GM21576 (cell line): ENCODE data around the gene GTF3C4.

Experiments
- ATAC-seq: cut with Tn5 transposase; IDR thresholded peaks from one replicate; pipeline ENCODE4 v1.9.1; 2021; ENCODE audit warnings: mild to moderate bottlenecking, moderate library complexity; ENCODE audit not compliant: unreplicated experiment

Gene GTF3C4, protein sequence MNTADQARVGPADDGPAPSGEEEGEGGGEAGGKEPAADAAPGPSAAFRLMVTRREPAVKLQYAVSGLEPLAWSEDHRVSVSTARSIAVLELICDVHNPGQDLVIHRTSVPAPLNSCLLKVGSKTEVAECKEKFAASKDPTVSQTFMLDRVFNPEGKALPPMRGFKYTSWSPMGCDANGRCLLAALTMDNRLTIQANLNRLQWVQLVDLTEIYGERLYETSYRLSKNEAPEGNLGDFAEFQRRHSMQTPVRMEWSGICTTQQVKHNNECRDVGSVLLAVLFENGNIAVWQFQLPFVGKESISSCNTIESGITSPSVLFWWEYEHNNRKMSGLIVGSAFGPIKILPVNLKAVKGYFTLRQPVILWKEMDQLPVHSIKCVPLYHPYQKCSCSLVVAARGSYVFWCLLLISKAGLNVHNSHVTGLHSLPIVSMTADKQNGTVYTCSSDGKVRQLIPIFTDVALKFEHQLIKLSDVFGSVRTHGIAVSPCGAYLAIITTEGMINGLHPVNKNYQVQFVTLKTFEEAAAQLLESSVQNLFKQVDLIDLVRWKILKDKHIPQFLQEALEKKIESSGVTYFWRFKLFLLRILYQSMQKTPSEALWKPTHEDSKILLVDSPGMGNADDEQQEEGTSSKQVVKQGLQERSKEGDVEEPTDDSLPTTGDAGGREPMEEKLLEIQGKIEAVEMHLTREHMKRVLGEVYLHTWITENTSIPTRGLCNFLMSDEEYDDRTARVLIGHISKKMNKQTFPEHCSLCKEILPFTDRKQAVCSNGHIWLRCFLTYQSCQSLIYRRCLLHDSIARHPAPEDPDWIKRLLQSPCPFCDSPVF

DNA sequence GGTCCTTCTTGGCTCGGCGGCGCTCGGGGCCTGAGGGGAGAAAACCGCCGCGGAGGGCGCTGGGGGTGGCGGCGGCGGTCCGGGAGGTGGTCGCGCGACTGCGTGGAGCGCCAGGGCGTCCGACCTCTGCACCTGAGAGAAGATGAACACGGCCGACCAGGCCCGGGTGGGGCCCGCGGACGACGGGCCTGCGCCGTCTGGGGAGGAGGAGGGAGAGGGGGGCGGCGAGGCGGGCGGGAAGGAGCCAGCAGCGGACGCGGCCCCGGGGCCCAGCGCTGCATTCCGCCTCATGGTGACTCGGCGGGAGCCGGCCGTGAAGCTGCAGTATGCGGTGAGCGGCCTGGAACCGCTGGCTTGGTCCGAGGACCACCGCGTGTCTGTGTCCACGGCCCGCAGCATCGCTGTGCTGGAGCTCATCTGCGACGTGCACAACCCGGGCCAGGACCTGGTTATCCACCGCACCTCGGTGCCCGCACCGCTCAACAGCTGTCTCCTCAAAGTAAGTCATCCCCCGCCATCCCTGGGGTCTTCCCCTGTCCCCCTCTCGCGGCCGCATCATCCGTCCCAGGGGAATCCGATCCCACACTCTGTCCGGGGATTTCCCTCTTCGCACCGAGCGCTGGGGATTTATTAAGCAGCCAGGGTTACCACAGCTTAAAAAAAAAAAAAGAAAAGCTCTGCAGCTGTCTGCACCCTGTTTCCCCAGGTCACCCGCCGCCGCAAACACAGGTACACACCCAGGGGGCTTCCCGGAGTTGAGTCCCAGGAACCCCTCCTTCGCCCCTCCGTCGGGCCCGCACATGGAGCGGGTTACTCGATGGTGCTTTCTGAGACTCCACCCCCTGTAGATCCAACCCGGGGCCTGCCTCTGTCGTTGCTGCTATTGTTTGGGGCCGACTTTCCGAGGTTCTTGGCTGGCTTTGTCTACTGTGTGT is at the start of gene GTF3C4:
GTF3C4 (plus strand) TSS at position 8 of the 935 bp plus-strand sequence; CDS start at position 143, 135 bp downstream.
- no peak for ATAC-seq

DNA sequence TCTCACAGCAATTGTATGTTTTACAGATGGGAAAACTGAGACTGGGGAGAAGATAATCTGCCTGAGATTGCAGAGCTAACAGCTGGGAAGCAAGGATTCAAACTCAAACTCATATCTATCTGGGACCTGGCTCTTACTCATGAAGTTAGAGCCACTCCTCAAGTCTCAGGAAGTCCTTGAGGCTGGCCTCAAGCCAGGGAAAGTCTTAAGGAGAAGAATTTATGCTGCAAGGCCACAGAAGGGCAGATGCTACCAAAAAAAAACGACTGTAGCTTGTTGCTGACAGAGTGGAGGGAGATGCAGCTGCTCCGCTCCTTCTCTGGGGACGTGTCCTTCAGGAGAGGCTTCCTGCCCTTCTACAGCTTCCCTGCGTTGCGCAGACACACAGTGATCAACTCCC is 48.1 kb upstream of the GTF3C4 start:
- no peak for ATAC-seq

DNA sequence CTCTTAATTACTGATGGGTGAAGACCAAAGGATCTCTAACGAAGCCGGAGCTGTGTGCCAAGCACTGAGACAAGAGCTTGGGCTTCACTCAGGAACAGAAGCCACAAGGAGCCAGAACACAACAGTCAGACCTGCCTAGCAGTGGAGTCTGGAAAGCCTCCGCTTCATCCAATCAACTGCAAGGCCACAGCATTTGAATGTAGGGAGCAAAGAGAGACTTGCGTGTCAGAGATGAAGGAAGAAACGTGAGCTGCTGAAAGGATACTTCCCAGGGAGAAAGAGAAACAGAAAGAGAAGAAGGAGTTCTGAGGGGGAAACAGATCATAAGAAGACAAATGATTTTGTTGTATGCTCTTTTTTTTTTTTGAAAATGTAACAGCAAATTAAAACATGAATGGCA is 44.0 kb upstream of the GTF3C4 start:
- ATAC-seq: no peak

DNA sequence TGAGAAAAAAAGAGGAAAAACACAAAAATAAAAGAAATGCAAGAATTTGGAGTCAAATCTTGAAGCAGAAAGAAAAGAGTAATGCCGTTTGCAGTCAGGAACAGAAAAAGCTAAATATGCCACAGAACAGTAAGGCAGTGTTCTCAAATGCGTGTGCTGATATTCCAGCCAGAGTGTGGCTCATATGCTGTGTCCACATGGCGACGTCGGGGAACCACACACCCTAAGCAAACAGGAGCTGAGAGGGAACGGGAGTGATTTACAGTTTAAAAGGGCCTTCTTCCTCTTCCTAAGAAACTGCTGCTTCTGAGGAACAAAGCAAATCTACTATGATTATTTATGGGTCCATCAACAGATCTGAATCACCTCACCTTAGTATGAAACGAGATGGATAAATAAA is 43.2 kb upstream of the GTF3C4 start:
- ATAC-seq: no peak

DNA sequence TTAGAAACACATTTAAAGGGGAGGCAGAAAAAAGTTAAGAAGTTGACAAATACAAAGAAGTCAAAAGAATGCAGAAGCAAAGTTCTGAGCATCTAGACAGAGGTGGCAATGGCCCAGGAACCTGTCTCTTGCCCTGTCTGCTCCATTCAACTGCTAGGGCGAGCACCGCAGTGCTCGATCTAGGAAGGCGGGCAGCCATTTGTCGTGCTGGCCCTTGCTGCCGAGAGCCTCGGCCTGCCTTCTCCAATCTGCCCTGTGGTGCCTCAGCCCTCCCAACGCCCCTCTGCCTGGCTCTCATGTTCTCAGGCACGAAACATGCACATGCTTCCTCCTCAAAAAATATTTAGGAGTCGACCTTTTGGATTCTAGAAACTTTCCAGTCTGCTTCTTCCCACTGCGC is 42.7 kb upstream of the GTF3C4 start:
- no peak for ATAC-seq

DNA sequence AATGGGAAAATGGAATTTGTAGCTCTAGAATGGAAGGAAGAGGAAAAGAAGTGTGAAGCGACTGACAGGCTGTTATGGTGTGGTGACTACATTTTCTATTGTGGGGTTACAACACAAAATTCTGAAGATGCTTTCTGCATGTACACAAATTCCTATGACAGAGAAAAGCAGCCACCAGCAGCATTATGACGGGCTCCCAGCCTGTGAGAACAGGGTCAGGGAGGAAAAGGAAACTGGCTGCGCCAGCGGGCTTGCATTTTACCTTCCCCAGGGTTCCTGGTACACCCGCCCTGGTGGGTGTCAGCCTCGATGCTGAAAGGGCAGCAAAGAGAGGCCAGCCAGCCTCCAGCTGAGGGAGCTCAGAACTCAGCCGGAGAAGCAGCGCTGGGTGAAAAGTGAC is 41.5 kb upstream of the GTF3C4 start:
- no peak for ATAC-seq

DNA sequence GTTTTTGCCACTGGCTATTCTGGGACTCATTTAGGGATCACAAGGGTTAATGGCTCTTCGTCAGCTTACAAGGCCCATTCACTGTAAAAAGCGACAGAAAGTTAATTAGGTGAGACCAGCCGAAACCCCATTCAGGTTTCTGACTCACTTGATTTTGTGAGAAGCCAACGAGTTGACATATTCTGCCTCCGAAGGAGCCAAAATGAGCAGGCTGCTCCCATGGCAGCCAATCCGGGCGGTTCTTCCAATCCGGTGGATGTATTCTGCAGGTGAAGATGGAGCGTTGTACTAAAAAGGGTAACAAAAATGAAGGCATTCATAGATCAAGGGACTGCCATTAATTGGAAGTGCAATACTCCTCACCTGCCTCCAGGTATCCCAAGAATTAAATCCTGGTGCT is 40.1 kb upstream of the GTF3C4 start:
- no peak for ATAC-seq

DNA sequence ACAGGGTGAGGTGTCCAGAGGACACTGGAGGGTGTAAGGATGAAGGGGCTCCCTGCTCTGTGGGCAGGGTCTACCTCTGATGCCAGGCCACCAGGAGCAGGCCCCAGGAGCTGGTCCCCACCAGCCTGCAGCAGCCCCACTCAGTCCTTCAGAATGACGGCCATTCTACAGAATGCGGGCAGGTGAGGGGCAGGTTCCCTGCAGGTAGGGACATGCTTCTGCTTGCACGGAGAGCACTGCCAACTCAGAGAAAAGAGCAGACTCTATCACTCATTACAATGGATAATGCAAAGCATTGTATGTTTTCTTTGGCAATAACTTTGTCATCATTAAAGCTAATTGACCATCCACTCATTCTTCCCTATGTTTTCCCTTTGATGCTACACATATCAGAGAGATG is 39.5 kb upstream of the GTF3C4 start:
- ATAC-seq: no peak

DNA sequence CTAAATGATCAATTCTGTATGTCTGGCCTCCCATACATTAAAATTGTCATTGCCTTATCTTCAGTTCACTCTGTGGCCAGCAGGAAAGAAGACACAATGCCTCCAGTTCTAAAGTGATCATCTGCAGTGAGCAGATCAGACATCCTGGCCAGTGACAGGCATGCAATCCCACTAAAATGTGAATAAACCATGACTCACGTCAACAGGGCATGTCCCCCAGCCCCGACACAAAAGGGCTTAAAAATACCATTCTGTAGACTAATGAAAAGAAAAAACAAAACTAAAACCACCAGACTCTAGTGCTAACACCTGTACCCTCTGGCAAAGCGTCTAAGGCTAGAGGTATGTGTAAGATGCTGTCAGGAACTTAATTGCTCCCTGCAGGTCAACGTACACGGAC is 39.0 kb upstream of the GTF3C4 start:
- ATAC-seq: no peak

DNA sequence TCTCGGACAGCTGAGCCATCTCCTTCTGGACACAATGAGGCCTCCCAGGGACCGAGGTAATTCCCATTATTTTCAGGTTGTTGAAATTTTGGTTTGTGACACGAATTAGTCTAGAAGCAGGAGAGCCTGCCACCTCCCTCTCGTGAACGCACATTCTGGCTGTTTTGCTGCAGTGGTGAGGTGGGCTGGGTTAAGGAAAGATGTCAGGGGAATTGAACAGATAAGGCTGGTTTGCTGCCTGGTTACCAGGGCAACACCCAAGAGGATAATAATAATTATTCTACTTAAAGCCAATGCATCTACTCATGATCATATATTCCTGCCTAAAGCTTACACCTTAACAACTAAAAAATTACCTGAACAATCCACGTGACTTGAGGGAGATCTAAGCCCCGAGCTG is 38.6 kb upstream of the GTF3C4 start:
- ATAC-seq: no peak

DNA sequence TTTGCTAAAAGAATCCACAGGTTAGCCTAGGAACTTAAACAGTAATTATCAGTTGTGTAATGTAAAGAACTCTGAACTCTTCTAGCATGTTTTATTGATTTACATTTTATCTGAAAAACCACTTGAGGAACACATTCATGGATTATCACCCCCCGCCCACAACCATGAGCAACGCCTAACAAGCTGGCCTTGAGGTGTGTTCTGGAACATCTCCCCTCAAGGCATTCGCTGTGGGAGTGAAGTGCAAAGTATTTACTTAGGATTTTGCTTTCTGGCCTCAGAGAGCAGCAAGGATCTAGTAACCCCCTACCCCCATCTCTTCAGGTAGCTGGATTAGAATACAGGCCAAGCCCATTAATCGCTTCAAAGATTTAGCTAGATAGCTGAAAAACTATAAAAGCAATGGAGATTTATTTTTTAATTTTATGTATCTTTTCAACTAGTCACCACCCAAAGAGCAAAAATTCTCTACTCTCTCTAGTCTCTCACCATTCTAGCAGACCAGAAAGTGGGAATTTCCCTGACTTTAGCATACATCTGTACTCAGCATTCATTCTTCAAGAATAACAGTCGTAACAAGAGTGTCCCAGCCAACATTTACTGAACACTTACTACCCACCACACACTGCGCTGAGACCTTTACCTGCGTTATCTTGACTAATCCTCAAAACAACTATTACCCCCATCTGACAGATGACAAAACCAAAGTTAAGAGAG is 37.7 kb upstream of the GTF3C4 start:
- no peak for ATAC-seq

DNA sequence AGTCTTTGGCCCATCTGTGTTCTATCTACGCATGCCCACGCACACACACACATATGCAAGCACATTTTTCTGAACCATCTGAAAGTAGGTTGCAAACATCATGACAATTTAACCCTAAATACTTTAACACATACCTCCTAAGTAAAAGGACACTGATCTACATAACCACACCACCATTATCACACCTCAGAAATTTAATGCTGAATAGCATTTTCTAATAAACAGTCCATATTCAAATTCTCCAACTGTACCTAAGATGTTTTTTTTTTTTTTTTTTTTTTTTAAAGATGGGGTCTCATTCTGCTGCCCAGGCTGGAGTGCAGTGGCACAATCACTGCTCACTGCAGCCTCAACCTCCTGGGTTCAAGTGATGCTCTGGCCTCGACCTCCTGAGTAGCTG is 35.9 kb upstream of the GTF3C4 start:
- no peak for ATAC-seq

DNA sequence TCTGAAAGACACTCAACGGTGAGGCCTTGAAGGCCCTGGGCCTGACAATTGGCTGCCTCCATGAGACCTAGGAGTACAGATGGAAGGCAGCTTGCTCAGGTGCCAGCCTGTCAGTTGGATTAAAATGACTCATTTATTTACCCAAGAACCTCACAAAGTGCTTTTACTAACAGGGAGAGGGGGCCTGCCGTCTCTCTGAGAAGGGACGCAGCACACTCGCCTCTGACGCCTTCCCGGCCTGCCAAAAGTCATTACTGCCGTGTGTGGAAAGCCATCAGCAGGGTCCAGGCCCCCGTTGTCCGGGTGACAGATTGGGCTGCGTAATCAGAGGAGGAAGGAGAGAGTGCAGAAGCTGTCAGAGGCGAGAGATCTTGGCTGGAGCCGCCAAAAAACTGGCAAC is 32.9 kb upstream of the GTF3C4 start:
- ATAC-seq: no peak

DNA sequence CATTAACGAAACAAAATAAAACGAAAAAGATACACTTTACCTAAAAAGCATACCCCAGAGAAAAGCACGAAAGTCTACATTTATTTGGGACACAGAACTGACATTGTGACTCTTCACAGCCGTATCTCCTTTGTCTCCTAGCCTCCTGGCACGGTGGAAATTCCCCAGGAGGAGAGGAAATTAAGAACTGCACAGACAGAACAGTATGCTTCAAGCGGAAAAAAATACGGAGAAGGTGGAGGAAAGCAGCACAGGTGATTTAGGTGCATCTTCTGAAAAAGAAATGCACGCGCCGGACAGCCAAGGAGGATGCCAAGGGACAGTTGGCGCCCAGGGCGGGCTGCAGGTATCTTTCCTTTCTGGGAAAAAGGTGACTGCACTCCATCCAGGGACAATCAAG is 32.5 kb upstream of the GTF3C4 start:
- ATAC-seq: no peak

DNA sequence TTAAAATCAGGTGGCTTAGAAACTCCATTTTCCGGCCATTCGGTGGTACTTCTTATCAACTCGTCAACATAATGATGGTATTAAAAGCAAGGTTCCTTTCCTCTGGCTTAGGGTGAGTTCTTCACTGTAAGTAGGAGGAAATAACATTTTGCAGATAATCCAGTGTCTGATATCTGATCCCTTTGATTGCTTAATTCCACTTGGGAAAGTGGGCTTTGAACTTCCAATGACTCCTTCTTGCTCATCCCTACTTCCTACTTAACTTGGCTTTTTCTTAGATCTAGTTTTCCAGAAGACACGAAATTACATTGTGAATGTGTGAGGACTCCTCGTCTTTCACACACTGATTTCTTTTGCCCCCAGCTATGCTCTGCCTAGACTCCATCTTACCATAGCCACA is 32.0 kb upstream of the GTF3C4 start:
- ATAC-seq: no peak

DNA sequence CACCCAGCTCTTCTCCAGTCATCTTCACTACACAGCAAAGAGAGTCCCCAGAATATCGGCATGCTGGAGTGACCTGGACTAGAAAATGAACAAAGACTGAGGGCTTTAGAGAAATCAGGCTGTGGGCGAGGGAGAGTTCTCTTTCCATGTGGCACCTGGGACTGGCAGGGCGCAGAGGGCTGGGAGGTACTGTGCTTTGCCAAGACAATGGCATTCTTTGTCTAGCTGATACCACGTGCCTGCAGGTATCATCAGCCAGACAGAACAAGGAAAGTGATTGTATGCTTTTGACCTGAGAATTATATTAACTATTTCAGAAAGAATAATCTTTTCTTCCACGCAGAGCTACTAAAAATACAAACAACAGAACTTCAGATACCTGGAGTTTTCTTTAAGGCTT is 30.9 kb upstream of the GTF3C4 start:
- no peak for ATAC-seq

DNA sequence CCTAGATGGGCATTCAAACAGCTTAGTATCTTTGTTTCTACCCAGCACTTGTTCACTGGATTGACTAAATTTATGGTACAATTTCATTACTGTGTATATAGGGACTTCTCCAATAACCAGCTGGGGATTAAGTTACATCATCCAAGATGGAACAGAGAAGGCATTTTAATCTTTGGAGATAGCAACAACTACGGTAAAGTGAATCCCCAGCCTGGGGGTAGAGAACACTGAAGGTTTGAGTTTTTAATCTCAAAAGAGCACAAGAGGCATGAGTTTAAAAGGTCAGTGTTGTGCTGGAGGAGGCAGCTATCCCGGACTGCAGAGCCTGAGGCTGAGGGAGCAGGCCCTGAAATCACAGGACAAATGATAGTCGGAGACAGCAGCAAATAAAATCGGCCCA is 29.0 kb upstream of the GTF3C4 start:
- no peak for ATAC-seq

DNA sequence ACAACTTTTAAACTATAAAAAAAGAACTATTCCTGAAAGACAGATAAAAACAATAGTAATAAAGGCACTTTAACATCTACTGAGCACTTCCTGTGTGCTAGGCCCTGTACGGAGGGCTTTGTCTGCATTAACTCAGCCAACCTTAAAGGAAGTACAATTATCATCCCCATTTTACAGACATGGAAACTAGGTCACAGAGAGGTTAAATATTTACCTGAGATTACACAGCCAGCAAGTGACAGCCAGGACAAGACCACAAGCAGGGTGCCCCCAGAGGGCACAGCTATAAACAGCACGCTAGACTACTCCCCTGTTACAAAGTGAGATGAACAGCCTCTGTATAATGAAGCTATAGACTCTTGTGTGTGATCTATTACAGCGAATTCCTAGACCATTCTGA is 26.0 kb upstream of the GTF3C4 start:
- no peak for ATAC-seq

DNA sequence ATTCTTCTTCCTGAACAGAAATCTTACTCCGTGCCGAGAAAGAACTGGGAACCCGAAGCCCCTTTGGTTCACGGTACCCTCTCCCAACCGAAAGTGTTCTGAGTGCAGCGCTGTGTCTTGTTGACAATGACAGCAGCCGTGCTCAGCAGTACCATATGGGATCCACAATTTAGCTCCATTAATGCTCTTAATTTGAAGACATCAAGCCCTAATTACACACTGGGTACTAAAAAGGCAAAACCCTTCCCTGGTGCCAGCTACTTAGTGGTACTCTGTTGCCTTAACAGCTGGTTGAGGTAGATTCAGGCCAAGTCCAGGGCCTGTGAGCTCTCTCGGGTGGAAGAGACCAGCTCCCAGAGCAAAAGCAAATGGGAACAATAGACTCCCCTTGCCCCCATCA is 25.0 kb upstream of the GTF3C4 start:
- no peak for ATAC-seq

DNA sequence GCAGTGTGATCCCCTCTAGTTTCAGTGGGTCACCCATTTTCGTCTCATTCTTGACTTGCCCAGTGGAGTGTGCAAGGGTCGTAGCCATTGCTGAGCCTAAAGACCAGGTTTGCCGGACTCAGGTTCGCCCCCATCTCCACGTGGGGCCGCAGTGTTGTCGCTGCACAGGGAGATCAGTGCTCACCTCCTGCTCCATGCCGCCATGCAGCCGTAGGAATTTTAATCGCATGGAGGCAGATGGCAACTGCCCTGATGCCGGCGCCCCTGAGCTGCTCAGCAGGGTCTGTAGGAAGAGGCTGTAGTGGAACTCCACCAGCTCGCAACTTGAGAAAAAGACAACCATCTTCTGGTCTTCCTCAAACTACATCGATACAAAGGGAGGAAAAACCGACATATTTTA is 24.6 kb upstream of the GTF3C4 start:
- ATAC-seq: no peak

DNA sequence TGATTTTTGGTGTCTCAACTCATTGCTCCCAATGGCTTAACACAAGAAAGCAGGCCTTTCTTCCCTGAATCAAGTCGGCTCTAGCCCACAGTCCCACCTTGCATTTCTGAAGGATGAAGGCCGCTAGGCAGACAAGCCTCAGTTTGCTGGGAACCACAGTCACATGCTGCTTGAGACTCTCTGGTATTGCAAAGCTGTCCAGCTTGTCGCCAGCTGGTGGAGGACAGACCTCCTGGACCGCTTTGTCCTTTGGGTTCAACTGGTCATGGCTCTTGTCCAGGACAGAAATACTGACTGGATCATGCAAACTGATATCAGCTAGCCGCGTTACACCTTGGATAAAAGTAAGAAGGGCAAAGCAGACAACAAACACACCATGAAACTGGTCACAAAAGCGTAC is 23.5 kb upstream of the GTF3C4 start:
- no peak for ATAC-seq
